Measurements from ENCODE around the gene PRKCZ.
A peak's percentile ranks its signal among the peaks of the same experiment; 100 is the strongest.

The PRKCZ gene

DNA sequence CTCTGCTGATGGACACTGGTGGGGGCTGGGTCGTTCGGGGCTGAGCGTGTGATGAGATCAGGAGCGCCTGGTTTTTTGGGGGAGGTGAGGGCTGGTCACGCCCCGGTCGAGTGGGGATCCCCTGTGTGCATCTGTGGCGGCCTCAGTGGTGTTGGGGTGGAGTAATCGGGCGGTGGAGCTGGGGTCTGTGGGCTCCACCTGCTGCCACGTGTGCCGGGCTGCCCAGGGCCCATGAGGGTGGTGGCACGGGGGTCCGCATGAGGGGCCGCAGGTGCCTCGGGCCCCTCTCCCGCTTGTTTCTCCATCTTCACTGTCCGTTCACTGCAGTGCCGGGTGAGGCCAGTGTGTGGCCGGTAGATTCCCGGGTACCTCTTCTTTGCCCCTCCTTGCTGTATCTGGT, 17.2 kb downstream of the PRKCZ start:
- no peak for DNase-seq (ENCODE audit: low read depth)

GRCh38 chr1:2067981-2068380, 17.8 kb downstream of the PRKCZ start:
- no peak for DNase-seq (ENCODE audit: low read depth)

- no peak for DNase-seq (ENCODE audit: low read depth)
Measured at GRCh38 chr1:2068951-2069350, 18.7 kb downstream of the PRKCZ start.

- DNase-seq (ENCODE audit: low read depth), result no peak
Measured at GRCh38 chr1:2070016-2070415, 19.8 kb downstream of the PRKCZ start.

GRCh38 chr1:2070800-2071530, 20.8 kb downstream of the PRKCZ start:
- DNase-seq (ENCODE audit: low read depth), result no peak

- no peak for DNase-seq (ENCODE audit: low read depth)
Measured at GRCh38 chr1:2072109-2072806, 22.0 kb downstream of the PRKCZ start.

- no peak for DNase-seq (ENCODE audit: low read depth)
Measured at GRCh38 chr1:2072891-2073290, 22.7 kb downstream of the PRKCZ start.

DNA sequence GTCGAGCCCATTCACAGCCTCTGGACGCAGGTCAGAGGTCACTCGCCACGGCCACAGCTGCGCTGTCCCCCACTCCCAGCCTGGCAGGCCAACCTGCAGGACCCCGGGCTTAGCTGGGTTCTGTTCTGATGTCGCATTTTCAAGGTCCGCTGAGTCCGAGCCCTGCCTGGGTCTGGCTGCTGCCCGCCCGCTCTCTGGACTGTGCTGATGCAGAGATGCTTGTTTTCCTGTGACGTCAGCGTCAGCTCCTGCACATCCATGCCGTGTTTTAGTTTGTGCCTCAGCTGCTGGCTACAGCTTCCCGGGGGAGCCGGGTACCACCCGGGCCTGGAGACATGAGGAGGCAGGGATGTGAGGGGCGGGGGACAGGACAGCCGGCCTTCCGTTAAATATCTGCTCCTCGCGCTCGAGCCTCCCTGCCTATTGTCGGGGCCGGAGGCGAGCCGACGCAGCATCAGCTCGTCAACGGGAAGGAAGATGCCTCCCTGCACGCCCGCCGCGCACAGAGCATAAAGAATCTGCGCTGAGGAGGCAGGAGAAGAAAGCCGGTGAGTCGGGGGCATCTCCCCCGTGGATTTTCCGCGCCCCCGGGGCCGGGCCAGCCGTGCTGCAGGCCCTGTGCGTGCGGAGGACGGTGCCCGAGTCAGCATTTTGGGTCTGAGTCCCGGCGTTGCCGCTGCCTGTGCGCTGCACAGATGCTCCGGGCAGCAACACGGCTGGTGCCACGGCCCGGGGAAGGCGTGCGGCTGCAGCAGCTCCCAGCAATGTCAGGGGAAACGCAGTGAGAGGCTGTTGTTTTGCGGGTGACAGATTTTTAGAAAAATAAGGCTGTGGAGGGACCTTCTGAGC, 23.4 kb downstream of the PRKCZ start:
- DNase-seq (ENCODE audit: low read depth), result peak; percentile 20

- no peak for DNase-seq (ENCODE audit: low read depth)
Measured at GRCh38 chr1:2074396-2074795, 24.2 kb downstream of the PRKCZ start.

DNA sequence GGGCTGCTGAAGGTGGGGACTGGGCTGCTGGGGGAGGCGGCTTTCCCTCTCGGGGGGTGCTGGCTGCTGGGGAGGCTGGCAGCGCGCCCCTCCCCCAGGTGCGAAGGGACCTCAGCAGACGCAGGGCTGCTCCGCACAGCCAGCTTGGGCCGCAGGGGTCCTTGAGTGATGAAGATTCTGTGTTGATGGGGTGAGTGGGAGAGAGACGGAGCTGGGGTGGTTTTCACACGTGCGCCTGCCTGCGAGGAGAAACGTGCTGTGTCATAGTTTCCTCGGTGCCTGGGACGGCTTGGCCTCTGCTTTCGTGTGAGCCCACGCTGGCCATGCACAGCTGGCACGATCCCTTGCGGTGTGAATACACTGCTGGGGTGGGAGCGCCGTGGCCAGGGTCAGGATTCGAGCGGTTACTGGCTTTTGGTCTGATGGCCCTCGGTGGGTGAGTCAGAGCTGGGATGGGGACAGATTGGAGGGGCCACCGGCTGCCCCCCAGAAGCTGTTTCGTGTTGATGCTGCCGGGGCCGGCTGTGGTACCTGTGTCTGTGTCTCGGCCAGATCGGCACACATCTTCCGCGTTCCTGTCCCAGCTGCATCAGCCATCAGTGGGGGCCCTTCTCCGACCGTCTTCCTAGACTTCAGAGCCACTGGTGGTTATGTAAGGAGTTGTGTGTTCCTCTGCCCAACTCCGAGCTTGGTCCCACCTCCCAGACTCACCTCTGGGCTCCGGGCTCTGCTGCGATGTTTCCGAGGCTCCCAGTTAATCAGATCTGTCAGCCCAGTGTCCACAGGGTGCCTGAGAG, 24.9 kb downstream of the PRKCZ start:
- DNase-seq (ENCODE audit: low read depth), result no peak

DNA sequence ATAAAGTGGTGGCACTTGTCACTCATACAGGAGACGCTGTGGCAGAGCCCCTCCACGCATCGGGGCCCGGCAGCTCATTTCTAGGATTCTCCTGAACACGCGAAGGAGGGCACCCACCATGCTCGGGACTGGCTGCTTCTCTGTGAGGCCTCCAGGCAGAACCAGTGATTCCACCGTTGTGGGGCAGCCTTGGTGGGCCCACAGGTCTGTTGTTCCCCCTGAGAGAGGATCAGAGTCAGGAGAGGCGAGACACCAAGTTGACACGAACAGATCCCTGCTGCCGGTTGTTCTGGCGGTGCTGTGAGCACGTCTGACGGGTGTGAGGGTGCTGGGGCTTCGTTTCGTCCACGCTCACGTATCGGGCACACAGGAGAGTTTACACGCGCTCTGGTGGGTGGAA, 26.6 kb downstream of the PRKCZ start:
- DNase-seq (ENCODE audit: low read depth), result no peak

- no peak for DNase-seq (ENCODE audit: low read depth)
Measured at GRCh38 chr1:2078170-2078569, 28.0 kb downstream of the PRKCZ start.

- DNase-seq (ENCODE audit: low read depth), result no peak
Measured at GRCh38 chr1:2079396-2080085, 29.3 kb downstream of the PRKCZ start.

GRCh38 chr1:2080140-2080539, 29.9 kb downstream of the PRKCZ start:
- no peak for DNase-seq (ENCODE audit: low read depth)

- no peak for DNase-seq (ENCODE audit: low read depth)
Measured at GRCh38 chr1:2080884-2081283, 30.7 kb downstream of the PRKCZ start.

DNA sequence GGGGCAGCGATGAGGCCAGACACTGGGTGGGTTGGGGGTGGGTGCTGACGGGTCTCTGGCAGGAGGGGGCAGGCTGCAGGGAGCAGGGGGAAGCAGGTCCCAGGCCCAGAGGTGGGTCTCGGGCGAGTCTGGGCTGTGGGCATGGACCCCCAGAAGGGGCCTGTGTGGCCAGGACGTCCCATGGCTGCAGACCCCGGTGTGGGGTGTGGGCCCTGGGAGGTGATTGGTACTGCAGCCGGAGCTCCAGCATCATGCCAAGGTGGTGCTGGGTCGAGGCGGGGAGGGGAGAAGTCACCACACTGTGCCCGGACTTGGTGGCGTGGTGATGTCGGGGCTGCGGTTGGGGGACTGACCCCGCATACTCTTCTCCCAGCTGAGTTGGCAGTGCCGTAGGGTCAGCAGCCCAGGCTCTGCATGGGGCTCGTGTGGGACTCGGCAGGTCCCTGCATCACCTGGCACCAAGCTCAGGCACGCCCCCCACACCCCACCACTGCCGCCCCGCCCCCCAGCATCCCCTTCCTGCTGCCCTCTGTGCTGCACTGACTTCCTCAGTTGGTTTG, 31.2 kb downstream of the PRKCZ start:
- DNase-seq (ENCODE audit: low read depth), result no peak

DNA sequence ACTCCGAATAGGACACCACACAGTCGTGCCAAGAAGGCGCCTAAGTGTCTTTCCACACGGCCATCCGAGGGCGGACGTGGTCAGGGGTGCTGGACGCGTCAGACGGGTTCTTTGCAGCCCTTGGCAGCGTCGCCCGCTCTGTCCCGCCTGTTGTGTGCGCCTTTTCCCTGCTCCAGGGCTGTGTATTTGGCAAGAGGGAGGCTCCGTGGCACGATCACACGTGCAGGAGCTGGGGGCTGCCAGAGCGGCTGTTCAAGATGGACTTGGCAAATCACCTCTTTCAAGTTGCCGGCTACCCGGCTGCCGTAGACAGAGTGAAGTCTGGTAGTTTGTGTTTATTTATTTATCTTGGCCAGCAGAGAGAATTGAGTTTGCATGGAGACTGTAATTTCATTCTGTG, 31.9 kb downstream of the PRKCZ start:
- no peak for DNase-seq (ENCODE audit: low read depth)

GRCh38 chr1:2083666-2084065, 33.5 kb downstream of the PRKCZ start:
- no peak for DNase-seq (ENCODE audit: low read depth)

DNA sequence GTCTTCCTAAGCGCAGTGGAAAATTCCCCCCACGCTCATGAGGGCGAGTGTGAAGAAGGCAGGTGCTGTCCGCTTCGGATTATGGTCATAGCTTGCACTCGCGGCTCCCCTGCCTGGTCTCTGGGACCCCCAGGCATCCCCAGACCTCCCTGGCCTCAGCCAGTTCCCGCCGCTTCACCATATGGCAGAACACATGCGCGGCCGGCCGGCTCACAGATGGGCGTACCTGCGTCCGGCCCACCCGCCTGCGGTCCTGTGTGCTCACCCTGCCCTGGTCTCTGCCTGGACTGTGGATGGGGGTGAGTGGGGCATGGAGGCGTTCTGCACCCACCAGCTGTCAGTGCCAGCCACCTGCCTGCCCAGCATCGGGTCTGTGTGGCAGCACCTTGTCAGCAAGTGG, 34.1 kb downstream of the PRKCZ start:
- no peak for DNase-seq (ENCODE audit: low read depth)

GRCh38 chr1:2085080-2085479, 34.9 kb downstream of the PRKCZ start:
- no peak for DNase-seq (ENCODE audit: low read depth)

- DNase-seq (ENCODE audit: low read depth), result no peak
Measured at GRCh38 chr1:2086446-2087078, 36.4 kb downstream of the PRKCZ start.
